HUES6 (cell line): ENCODE results near the gene PRSS1.
"Not testable (repeated sequence)": the region's sequence is repeated elsewhere in the genome, so short reads cannot be mapped to it uniquely, and the experiment has no call there.

ENCODE experiments used
- H3K27ac ChIP-seq: 2 replicates; pipeline ENCODE4 v1.7.0; 2013; ENCODE audit warnings: low read depth, mild to moderate bottlenecking, low read length, inconsistent platforms
- H3K27me3 ChIP-seq: 2 replicates; pipeline ENCODE4 v1.6.1; 2013; ENCODE audit warnings: low read length; ENCODE audit not compliant: control insufficient read depth, insufficient read depth
- H3K36me3 ChIP-seq: 2 replicates; pipeline ENCODE4 v1.6.1; 2013; ENCODE audit warnings: low read length; ENCODE audit not compliant: control insufficient read depth, insufficient read depth
- H3K4me1 ChIP-seq: 2 replicates; pipeline ENCODE4 v1.6.1; 2013; ENCODE audit warnings: low read length; ENCODE audit not compliant: control insufficient read depth, insufficient read depth
- H3K4me3 ChIP-seq: 2 replicates; pipeline ENCODE4 v1.5.1; 2013; ENCODE audit warnings: low read depth, low read length
- H3K9ac ChIP-seq: one replicate; pipeline ENCODE4 v1.6.1; 2013; ENCODE audit warnings: mild to moderate bottlenecking, low read length
- H3K9me3 ChIP-seq: 2 replicates; pipeline ENCODE4 v1.6.1; 2013; ENCODE audit warnings: low read depth, low read length; ENCODE audit not compliant: control insufficient read depth, insufficient read depth

PRSS1 gene

GRCh38 chr7:142749218-142749993 is at the start of gene PRSS1:
Gene PRSS1 (plus strand): TSS chr7:142749472. CDS start chr7:142749485, 13 bp downstream.
- H3K9ac ChIP-seq = no peak within 1 kb of the TSS
- H3K36me3 ChIP-seq = no peaks in the 10 kb centered on the region
- peaks cover 2% of the 10 kb centered on the region; the same call in 1 of the 2 replicates for H3K4me1 ChIP-seq
- H3K27me3 ChIP-seq = no peaks in the 10 kb centered on the region; the same call in 1 of the 2 replicates
- H3K4me3 ChIP-seq = no peak within 1 kb of the TSS
- H3K9me3 ChIP-seq = no peaks in the 10 kb centered on the region
- no peak within 1 kb of the TSS for H3K27ac ChIP-seq

- not testable (repeated sequence) for H3K36me3 ChIP-seq, H3K9ac ChIP-seq, H3K4me3 ChIP-seq, H3K27me3 ChIP-seq, H3K9me3 ChIP-seq, H3K27ac ChIP-seq
- H3K4me1 ChIP-seq = peaks cover 40% of the 10 kb centered on the region
Observed at GRCh38 chr7:142700935-142701334, 48.3 kb upstream of the PRSS1 start.

- H3K4me1 ChIP-seq = peaks cover 13% of the 10 kb centered on the region
- H3K27ac ChIP-seq = no peak overlapping the region
- no peak overlapping the region for H3K4me3 ChIP-seq
- H3K27me3 ChIP-seq = no peaks in the 10 kb centered on the region
- no peak overlapping the region for H3K9ac ChIP-seq
- no peaks in the 10 kb centered on the region for H3K36me3 ChIP-seq
- peaks cover 3% of the 10 kb centered on the region; the same call in 1 of the 2 replicates for H3K9me3 ChIP-seq
Observed at GRCh38 chr7:142703655-142704305, 45.5 kb upstream of the PRSS1 start.

- H3K9ac ChIP-seq, H3K36me3 ChIP-seq, H3K27me3 ChIP-seq, H3K27ac ChIP-seq, H3K9me3 ChIP-seq, H3K4me3 ChIP-seq, H3K4me1 ChIP-seq: not testable (repeated sequence)
Observed at GRCh38 chr7:142708726-142709125, 40.5 kb upstream of the PRSS1 start.

GRCh38 chr7:142709921-142710320 is 39.4 kb upstream of the PRSS1 start:
- Histone ChIP-seq H3K27ac (no peak overlapping the region), H3K27me3 (no peaks in the 10 kb centered on the region), H3K4me1 (0 out of 2 replicates have a peak, but pooled peaks cover 3% of the 10 kb centered on the region)

GRCh38 chr7:142711196-142711595 is 38.1 kb upstream of the PRSS1 start:
- Histone ChIP-seq H3K9me3 (peaks cover 8% of the 10 kb centered on the region), H3K36me3 (no peaks in the 10 kb centered on the region), H3K9ac (no peak overlapping the region), H3K4me1 (0 out of 2 replicates have a peak, but pooled peaks cover 3% of the 10 kb centered on the region), H3K27ac (no peak overlapping the region), H3K27me3 (no peaks in the 10 kb centered on the region), H3K4me3 (no peak overlapping the region)

More at GRCh38 chr7:142709921-142710320, 39.4 kb upstream of the PRSS1 start:
- Histone ChIP-seq H3K9ac (no peak overlapping the region), H3K4me3 (no peak overlapping the region), H3K36me3 (no peaks in the 10 kb centered on the region), H3K9me3 (peaks cover 8% of the 10 kb centered on the region)

GRCh38 chr7:142711746-142712616 is 37.3 kb upstream of the PRSS1 start:
- no peaks in the 10 kb centered on the region for H3K27me3 ChIP-seq
- H3K36me3 ChIP-seq = no peaks in the 10 kb centered on the region
- no peak overlapping the region for H3K9ac ChIP-seq
- H3K27ac ChIP-seq = no peak overlapping the region
- H3K4me3 ChIP-seq = no peak overlapping the region
- peaks cover 8% of the 10 kb centered on the region for H3K9me3 ChIP-seq
- 0 out of 2 replicates have a peak, but pooled peaks cover 3% of the 10 kb centered on the region for H3K4me1 ChIP-seq

GRCh38 chr7:142712617-142712957 is 36.7 kb upstream of the PRSS1 start:
- H3K9ac ChIP-seq = no peak overlapping the region
- no peaks in the 10 kb centered on the region for H3K27me3 ChIP-seq
- H3K4me3 ChIP-seq = no peak overlapping the region
- H3K9me3 ChIP-seq = peaks cover 8% of the 10 kb centered on the region
- H3K27ac ChIP-seq = no peak overlapping the region
- 0 out of 2 replicates have a peak, but pooled peaks cover 3% of the 10 kb centered on the region for H3K4me1 ChIP-seq
- H3K36me3 ChIP-seq = no peaks in the 10 kb centered on the region

- no peak overlapping the region for H3K9ac ChIP-seq
- H3K4me1 ChIP-seq = 0 out of 2 replicates have a peak, but pooled peaks cover 3% of the 10 kb centered on the region
- H3K4me3 ChIP-seq = no peak overlapping the region
- H3K27me3 ChIP-seq = no peaks in the 10 kb centered on the region
- no peaks in the 10 kb centered on the region for H3K36me3 ChIP-seq
- H3K9me3 ChIP-seq = peaks cover 7% of the 10 kb centered on the region
- H3K27ac ChIP-seq = no peak overlapping the region
Observed at GRCh38 chr7:142714375-142714774, 34.9 kb upstream of the PRSS1 start.

- Histone ChIP-seq H3K4me1 (0 out of 2 replicates have a peak, but pooled peaks cover 3% of the 10 kb centered on the region), H3K36me3 (no peaks in the 10 kb centered on the region), H3K9me3 (no peaks in the 10 kb centered on the region), H3K27ac (no peak overlapping the region), H3K9ac (no peak overlapping the region), H3K27me3 (no peaks in the 10 kb centered on the region), H3K4me3 (no peak overlapping the region)
Observed at GRCh38 chr7:142716596-142716995, 32.7 kb upstream of the PRSS1 start.
